ENCODE data around the gene NGDN.
"Not testable (repeated sequence)": the region's sequence is repeated elsewhere in the genome, so short reads cannot be mapped to it uniquely, and the experiment has no call there.

Gene NGDN

DNA sequence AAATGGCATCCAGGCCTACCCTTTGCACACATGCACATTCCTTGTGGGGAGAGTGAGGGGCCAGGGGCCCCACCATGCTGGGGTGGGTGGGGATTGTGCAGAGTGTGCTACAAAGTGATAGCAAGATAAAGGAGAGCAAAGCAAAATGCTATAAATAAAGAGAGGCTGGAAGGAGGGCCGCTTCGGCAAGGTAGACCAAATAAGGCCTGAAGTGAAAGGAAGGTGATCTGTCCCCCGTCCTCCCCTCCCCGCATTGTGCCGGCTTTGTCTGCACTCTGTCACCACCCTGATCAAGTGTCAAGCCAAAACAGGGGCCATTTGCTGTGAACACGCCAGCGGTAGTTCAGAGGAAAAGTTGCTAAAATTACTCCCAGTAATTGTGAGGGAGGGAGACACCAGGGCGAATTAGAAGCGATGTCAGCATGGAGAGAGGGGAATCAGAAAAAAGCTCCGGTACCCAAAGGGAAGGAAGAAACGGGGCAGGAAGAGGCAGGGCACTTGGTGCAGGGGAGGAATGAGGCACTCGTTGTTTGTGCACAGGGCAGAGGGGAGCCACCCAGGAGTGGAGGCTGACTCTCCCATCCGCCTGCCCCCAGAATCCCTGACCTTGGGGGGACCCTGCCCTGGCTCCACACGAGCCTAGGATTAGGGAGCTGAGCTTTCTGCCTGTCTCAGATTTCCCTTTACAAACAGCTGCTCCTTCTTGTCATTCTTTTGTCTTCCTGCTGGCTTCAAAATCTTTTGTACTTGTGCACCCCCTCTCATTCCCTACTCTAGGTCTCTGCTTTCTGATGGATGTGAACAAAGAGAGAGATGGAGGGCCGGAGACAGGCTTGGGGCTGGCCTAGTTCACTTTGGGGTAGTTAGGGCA is 31.2 kb upstream of the NGDN start:
- DNase-seq (ENCODE audit: low read depth in 2 of 2): no peak

GRCh38 chr14:23439107-23439835 is 30.2 kb upstream of the NGDN start:
- DNase-seq (ENCODE audit: low read depth in 2 of 2): no peak

DNA sequence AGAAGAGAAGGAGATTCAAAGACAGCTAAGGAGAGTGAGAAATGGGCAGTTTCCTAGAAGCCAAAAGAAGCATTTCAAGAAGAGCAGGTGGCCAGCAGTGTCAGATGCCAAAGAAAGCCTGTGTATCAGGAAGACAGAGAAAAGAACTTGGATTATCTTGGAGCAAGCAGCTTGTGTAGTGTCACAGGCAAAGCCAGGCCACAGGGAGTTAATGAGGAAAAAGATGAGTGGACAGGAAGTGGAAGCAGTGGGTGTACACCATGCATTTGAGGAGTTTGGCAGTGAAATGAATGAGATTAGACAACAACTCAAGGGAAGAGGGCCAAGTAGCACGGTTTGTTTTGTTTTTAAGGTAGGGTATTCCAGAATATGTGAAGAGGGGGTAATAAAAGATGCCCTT is 28.4 kb upstream of the NGDN start:
- no peak for DNase-seq (ENCODE audit: low read depth in 2 of 2)

DNA sequence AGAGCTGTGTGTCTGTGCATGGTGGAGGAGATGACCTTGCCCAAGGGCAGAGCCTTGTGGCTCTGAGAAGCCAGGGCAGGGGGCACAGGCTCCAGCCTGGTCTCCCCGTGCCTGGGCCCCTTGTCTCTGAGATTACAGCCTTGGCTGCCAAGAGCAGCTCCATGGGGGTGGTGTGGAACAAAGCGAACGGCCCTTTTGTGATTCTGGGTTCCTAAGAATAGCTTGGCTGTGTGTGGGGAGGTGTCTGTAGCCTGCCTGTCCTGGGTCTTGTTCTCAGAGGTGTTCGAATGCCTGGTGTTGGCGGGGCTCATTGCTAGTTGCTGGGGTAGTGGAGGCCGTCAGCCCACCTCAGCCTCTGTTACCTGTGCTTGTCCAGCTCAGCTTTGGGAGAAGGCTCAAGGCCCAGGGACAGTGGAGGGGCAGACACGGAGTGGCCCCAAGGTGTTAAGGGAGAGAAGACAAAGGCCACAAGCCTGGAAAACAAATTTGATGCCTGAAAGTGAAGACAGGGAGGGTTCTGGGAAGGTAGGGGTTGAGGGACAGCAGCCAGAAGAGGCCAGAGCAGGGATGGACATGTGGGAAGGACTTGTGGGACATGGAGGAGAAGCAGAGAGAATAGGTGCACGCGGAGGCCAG is 26.7 kb upstream of the NGDN start:
- no peak for DNase-seq (ENCODE audit: low read depth in 2 of 2)

DNA sequence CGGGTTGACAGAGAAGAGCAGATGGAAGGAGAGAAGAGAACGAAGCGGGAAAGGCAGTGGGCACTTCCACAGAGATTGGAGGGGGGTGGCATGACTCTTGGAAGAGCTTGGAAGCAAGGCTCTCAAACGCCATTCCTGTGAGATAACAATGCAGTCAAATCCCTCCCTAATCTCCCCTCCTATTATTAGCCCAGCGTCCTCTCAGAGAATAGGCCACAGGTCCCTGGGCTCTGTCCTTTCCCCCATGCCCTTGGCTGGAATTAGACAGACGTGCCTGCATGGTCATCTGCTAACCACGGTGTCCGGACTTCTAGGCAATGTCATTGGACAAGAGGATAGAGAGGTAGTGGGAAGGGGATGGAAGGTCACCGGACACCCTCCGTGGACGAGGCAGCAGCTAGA is 26.1 kb upstream of the NGDN start:
- DNase-seq (ENCODE audit: low read depth in 2 of 2): no peak

- no peak for DNase-seq (ENCODE audit: low read depth in 2 of 2)
Observed at GRCh38 chr14:23443881-23444280, 25.6 kb upstream of the NGDN start.

GRCh38 chr14:23444314-23444713 is 25.2 kb upstream of the NGDN start:
- no peak for DNase-seq (ENCODE audit: low read depth in 2 of 2)

DNA sequence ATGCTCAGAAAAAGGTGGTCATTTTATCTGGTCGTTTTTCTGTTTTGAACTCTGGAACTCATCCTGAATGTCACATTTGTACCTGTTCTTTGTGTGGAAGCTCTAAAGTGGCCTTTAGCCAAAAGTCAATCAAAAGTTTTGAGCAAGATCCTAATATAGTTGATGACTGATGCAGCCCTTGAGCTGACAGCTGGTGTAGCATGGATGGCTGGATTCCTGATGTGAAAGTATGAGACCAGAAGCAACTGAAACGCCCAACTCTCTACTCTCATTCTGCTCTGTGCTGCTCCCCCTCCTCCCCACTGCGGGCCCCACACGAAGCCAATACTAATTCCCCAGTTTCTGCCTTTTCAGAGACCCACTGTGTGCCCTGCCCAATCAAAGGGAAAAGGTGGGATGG is 23.7 kb upstream of the NGDN start:
- DNase-seq (ENCODE audit: low read depth in 2 of 2): no peak

DNA sequence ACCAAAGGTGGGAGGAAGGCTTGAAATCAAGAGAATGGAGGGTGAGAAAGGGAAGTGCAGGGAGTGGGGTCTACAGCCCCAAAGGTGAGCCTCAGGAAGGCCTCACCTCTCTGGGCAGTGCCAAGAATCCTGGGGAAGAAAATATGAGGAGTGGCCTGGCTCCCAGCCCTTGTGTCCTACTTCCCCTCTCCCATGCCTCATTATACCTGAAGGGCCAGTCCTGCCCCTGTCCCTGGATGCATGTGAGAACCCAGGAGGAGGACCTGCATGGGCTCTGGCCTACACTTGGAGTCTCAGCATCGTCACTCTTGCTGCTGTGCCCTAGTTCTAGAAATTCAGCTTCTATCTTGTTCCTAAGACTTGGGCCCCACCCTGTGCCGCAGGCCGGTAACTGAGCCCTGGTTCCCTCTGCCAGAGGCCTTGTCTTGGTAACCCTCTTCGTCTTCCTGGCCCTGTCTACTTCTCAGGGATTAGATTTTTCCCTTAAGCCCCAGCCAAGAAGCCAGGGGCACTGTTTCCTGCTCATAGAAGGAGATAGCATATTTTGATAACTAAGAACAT is 23.1 kb upstream of the NGDN start:
- no peak for DNase-seq (ENCODE audit: low read depth in 2 of 2)

GRCh38 chr14:23447361-23448350 is 21.8 kb upstream of the NGDN start:
- DNase-seq (ENCODE audit: low read depth in 2 of 2): no peak

- DNase-seq (ENCODE audit: low read depth in 2 of 2): no peak
Observed at GRCh38 chr14:23449314-23449713, 20.2 kb upstream of the NGDN start.

DNA sequence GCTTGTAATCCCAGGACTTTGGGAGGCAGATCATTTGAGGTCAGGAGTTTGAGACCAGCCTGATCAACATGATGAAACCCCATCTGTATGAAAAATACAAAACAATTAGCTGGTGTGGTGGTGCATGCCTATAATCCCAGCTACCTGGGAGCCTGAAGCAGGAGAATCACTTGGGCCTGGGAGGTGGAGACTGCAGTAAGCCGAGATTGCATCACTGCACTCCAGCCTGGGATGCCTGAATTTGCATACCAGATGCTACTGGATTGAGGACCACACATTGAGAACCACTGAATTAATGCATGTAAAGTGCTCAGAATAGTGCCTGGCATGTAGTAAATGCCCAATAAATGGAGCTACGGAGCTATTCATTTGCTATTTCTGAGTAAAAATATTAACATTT is 19.1 kb upstream of the NGDN start:
- DNase-seq (ENCODE audit: low read depth in 2 of 2): no peak

DNA sequence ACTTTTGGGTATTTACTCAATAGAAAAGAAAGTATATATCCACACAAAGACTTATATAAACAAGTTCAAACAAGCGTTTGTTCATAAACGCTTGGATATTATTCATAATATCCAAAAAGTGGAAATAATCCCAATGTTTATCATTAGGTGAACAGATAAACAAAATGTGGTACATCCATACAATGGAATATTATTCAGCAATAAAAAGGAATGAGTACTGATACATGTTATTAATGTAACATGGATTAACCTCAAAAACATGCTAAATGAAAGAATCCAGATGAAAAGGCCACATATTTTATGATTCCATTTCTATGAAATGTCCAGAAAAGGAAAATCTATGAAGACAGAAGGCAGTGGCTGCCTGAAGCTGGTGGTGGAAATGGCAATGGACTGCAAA is 17.3 kb upstream of the NGDN start:
- no peak for DNase-seq (ENCODE audit: low read depth in 2 of 2)

DNA sequence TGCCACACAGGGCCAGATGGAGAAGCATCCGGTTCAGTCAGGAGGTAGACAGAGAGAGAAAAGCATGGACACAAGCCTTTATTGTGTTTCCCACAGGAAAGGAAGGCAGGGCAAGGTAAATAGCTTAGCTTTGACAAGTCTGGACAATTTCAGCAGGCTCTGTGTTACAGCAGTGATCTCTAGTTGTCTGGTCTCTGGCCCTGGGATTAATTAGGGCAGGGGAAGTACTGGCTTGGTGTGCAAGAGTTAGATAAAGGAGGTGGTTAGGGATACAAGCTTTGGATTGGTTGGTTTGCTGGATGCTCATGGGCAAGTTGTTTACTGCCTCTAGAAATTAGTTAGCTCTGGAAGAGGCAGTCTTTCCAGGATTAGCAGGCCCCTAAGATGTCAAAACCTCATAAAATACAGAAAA is 15.1 kb upstream of the NGDN start:
- no peak for DNase-seq (ENCODE audit: low read depth in 2 of 2)

DNA sequence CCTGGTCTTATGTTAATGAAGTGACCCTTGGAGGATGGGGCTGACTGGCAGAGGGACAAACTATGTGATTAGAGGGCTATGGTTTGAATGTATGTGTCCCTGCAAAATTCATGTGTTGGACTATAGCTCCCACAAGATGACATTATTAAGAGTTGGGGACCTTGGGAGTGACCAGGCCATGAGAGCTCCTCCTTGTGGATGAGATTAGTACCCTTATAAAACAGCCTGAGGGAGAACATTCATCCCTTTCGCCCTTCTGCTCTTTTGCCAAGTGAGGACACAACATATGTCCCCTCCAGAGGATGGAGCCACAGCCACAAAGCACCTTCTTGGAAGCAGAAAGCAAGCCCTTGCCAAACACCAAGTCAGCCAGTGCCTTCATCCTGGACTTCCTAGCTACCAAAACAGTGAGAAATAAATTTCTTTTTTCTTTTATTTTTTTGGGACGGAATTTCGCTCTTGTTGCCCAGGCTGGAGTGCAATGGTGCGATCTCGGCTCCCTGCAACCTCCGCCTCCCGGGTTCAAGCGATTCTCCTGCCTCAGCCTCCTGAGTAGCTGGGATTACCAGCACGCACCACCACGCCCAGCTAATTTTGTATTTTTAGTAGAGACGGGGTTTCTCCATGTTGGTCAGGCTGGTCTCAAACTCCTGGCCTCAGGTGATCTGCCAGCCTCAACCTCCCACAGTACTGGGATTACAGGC is 12.5 kb upstream of the NGDN start:
- not testable (repeated sequence) for DNase-seq (ENCODE audit: low read depth in 2 of 2)

- DNase-seq (ENCODE audit: low read depth in 2 of 2): no peak
Observed at GRCh38 chr14:23457587-23458445, 11.7 kb upstream of the NGDN start.

- DNase-seq (ENCODE audit: low read depth in 2 of 2): no peak
Observed at GRCh38 chr14:23460960-23461359, 8.5 kb upstream of the NGDN start.

GRCh38 chr14:23464700-23465099 is 4.8 kb upstream of the NGDN start:
- DNase-seq (ENCODE audit: low read depth in 2 of 2): no peak

DNA sequence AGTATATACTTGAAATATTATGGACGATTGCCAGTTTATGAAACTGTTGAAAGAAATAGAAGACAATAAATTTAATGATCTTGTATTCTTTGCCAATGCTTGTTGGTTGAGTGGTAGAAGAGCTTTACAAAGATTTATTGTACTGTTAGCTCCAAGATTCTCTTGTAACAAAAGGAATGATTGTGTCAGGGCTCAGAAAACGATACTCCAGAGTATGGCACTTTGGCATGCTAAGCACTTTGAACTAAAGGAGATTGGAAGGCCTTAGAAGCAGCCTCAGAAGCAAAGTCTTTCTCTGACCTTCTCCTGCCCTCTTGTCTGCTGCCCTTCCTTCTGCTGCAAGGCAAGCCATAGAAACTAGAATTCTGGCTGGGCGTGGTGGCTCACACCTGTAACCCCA is 4.2 kb upstream of the NGDN start:
- DNase-seq (ENCODE audit: low read depth in 2 of 2): no peak

- DNase-seq (ENCODE audit: low read depth in 2 of 2): no peak
Observed at GRCh38 chr14:23468704-23469126, 788 bp upstream of the NGDN start.
